ENCODE data around the gene NANOS1. TPM values are rescaled to one million over a fixed set of nuclear protein-coding genes. Genes with fewer than 3 reads are reported as not detected.
"Not testable (repeated sequence)": the region's sequence is repeated elsewhere in the genome, so short reads cannot be mapped to it uniquely, and the experiment has no call there.

The NANOS1 gene
- total and polyA plus RNA-seq, 3 donors from 2014 or later = 2.5 to 4.4 (median 3.8) TPM

DNA sequence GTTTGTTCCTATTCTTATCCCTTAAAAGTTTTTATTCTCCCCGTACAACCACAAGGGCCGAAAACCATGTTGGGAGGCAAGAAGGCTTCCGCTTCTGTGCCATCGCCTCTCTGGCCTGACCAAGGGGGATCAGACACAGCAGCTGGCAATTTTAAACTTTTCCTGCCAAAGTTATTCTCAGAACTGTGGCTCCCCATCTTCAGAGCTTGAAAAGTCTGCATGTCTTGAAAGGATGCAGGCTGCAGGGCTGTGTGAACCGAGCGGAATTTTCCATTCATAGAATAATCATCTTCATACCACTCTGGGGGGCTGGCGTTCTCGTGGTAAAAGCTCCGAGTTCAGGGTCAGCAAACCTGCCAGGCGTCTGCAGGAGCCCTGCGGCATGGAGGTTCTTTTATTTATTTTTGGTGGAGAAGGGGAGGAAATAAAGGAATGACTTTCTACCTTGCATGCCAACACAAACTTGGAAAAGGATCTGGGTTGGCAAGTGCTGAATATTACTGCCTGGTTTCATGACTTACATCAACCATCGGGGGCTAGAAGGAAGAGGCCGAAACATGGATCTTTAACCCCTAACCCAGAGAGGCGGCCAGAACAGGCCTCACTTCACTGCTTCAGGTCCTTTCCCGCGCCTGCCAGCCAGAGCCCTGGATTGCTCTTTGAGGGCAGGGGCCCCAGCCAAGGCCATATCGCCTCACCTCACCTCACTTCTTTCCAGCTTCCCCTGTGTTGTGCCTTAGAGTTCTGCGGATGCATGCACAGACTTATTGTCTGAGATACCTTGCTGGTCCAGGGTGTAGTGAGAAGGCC lies 3.0 kb upstream of the NANOS1 start:
- Histone ChIP-seq H3K36me3 (ENCODE audit: low read depth, missing control alignments) (no peaks in the 10 kb centered on the region), H3K27ac (no peak overlapping the region), H3K27me3 (no peaks in the 10 kb centered on the region), H3K4me1 (no peaks in the 10 kb centered on the region), H3K4me3 (no peak overlapping the region), H3K9me3 (no peaks in the 10 kb centered on the region)
- TF ChIP-seq, protein P1, sequence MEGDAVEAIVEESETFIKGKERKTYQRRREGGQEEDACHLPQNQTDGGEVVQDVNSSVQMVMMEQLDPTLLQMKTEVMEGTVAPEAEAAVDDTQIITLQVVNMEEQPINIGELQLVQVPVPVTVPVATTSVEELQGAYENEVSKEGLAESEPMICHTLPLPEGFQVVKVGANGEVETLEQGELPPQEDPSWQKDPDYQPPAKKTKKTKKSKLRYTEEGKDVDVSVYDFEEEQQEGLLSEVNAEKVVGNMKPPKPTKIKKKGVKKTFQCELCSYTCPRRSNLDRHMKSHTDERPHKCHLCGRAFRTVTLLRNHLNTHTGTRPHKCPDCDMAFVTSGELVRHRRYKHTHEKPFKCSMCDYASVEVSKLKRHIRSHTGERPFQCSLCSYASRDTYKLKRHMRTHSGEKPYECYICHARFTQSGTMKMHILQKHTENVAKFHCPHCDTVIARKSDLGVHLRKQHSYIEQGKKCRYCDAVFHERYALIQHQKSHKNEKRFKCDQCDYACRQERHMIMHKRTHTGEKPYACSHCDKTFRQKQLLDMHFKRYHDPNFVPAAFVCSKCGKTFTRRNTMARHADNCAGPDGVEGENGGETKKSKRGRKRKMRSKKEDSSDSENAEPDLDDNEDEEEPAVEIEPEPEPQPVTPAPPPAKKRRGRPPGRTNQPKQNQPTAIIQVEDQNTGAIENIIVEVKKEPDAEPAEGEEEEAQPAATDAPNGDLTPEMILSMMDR (IDR thresholded peaks at IDR 0.05) = no peak
- TF ChIP-seq POLR2A (IDR thresholded peaks at IDR 0.05) = no peak
- 76 to 81% methylated on average over 18 of the region's 18 CpGs for WGBS, 2 donors
- intact Hi-C loops (cut with DNase I; ENCODE audit: low total_unique reads) = no loop called here
- DNase-seq = no peak

GRCh38 chr10:119028445-119028899 lies 1.0 kb upstream of the NANOS1 start:
- 38 to 57% methylated on average over 10 of the region's 10 CpGs for WGBS, 2 donors
- H3K27ac ChIP-seq; H3K36me3 ChIP-seq (ENCODE audit: low read depth, missing control alignments); intact Hi-C loops (cut with DNase I; ENCODE audit: low total_unique reads); H3K9me3 ChIP-seq; DNase-seq; H3K4me1 ChIP-seq; H3K27me3 ChIP-seq: not testable (repeated sequence)
- H3K4me3 ChIP-seq = peak overlapping the region; percentile 55

DNA sequence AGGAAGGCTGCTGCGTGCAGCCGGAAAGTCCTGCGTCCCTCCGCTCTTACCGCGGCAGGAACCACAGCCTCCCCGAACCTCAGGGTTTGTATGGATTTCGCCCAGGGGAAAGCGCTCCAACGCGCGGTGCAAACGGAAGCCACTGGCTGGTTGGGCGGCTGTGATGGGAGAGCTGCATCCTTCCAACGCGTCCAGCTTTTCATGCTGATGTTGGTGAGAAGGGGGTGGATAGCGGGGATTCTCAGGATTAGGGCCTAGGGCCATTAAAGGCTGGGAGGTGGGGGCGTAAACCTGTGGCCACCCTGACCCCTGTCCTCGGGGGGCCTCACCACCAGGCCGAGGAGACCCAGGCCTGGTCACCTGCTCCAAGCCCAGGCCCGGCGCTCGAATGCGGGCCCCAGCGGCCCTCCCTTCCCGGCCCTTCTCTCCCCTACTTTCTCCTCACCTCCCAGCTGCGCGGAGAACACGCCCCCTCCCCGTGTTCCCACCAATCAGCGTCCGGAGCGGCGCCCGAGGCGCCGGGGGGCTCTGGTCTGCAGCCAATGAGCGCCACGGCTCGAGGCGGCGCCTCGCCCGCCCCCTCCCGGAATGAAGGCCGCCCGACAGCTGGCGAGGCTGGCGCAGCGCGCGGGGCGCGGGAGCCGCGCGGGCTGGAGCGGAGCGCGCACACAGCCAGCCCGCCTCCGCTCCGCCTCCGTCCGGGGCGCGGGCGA lies 458 bp upstream of the NANOS1 start:
- Histone ChIP-seq H3K9me3 (no peaks in the 10 kb centered on the region), H3K36me3 (ENCODE audit: low read depth, missing control alignments) (no peaks in the 10 kb centered on the region), H3K27ac (peak overlapping the region in 1 of 2 donors; percentile 41), H3K27me3 (no peaks in the 10 kb centered on the region), H3K4me3 (peak overlapping the region; percentile 55), H3K4me1 (no peaks in the 10 kb centered on the region)
- TF ChIP-seq POLR2A (IDR thresholded peaks at IDR 0.05) = no peak
- TF ChIP-seq, protein P1 (IDR thresholded peaks at IDR 0.05) = peak in 1 of 3 experiments; percentile 48
- DNase-seq = peak; percentile 91
- intact Hi-C loops (cut with DNase I; ENCODE audit: low total_unique reads) = no loop called here
- WGBS, 2 donors = 1 to 3% methylated on average over 21 to 65 of the region's 68 CpGs

GRCh38 chr10:119030421-119031250 lies 1.1 kb downstream of the NANOS1 start:
- Histone ChIP-seq H3K27me3 (no peaks in the 10 kb centered on the region), H3K36me3 (ENCODE audit: low read depth, missing control alignments) (no peaks in the 10 kb centered on the region), H3K4me1 (no peaks in the 10 kb centered on the region), H3K4me3 (peak overlapping the region; percentile 23 to 55), H3K9me3 (no peaks in the 10 kb centered on the region), H3K27ac (no peak overlapping the region)
- intact Hi-C loops (cut with DNase I; ENCODE audit: low total_unique reads) = no loop called here
- peak; percentile 64 for DNase-seq
- TF ChIP-seq POLR2A (IDR thresholded peaks at IDR 0.05) = no peak
- TF ChIP-seq, protein P1 (IDR thresholded peaks at IDR 0.05) = no peak
- WGBS, 2 donors = 9 to 21% methylated on average over 20 to 47 of the region's 65 CpGs
